SK-N-MC (cell line): ENCODE data around the gene LGALS3BP.

Source experiments
- FOXP2 ChIP-seq: optimal IDR thresholded peaks from 2 replicates; pipeline ENCODE3; 2011; ENCODE audit warnings: mild to moderate bottlenecking, moderate library complexity; ENCODE audit not compliant: insufficient read depth; ENCODE audit errors: extremely low read length, control extremely low read depth
- POLR2AphosphoS5 ChIP-seq: IDR thresholded peaks from 2 replicates; pipeline ENCODE4 v1.6.1; 2012; ENCODE audit warnings: mild to moderate bottlenecking, low read depth, low read length, borderline replicate concordance

DNA sequence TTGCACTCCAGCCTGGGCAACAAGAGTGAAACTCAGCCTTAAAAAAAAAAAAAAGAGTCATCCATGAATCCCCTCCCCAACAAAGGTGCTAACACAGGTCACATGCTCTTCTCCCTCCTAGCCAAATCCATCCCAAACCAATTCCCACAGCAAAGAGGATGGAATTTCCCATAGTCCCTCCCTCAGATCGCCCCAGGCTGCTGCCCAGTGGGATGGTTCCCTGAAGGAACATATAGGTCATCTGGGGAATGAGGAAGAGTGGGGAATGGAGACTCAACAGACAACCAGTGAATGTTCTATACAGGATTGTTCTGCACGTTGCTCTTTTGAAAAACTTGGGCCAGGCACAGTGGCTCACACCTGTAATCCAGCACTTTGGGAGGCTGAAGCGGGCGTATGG, 18.2 kb downstream of the LGALS3BP start:
- TF ChIP-seq POLR2AphosphoS5: no peak
- TF ChIP-seq FOXP2: no peak
